ENCODE measurements around the gene AAGAB. TPM values are rescaled to one million over a fixed set of nuclear protein-coding genes. Genes with fewer than 3 reads are reported as not detected.

AAGAB gene
- total RNA-seq, 4 donors from 2014 or later: 23.6 to 34.4 (median 25.4) TPM

GRCh38 chr15:67173005-67173404 is 81.5 kb downstream of the AAGAB start:
- no peak for TF ChIP-seq CTCF (IDR thresholded peaks at IDR 0.05)
- ATAC-seq (ENCODE audit: low FRiP score) (no peak), DNase-seq (ENCODE audit: low spot score) (no peak)

- TF ChIP-seq CTCF (IDR thresholded peaks at IDR 0.05): no peak
- no peak for DNase-seq (ENCODE audit: low spot score)
Measured at GRCh38 chr15:67172172-67172571, 82.3 kb downstream of the AAGAB start.

GRCh38 chr15:67171471-67171870 is 83.0 kb downstream of the AAGAB start:
- no peak for DNase-seq (ENCODE audit: low spot score)
- no peak for TF ChIP-seq CTCF (IDR thresholded peaks at IDR 0.05)
- no peak for ATAC-seq (ENCODE audit: low FRiP score)

More at GRCh38 chr15:67172172-67172571, 82.3 kb downstream of the AAGAB start:
- ATAC-seq (ENCODE audit: low FRiP score): no peak

- no peak for TF ChIP-seq CTCF (IDR thresholded peaks at IDR 0.05)
- no peak for DNase-seq (ENCODE audit: low spot score)
- no peak for ATAC-seq (ENCODE audit: low FRiP score)
Measured at GRCh38 chr15:67170143-67170925, 84.1 kb downstream of the AAGAB start.

GRCh38 chr15:67168694-67169093 is 85.8 kb downstream of the AAGAB start:
- no peak for DNase-seq (ENCODE audit: low spot score)
- no peak for ATAC-seq (ENCODE audit: low FRiP score)
- no peak for TF ChIP-seq CTCF (IDR thresholded peaks at IDR 0.05)

GRCh38 chr15:67167091-67167490 is 87.4 kb downstream of the AAGAB start:
- ATAC-seq (ENCODE audit: low FRiP score) (no peak), DNase-seq (ENCODE audit: low spot score) (no peak)
- TF ChIP-seq CTCF (IDR thresholded peaks at IDR 0.05): no peak

All from omental fat pad (tissue), 4 donors.